KOPT-K1 (cell line): ENCODE data around the gene TRAPPC8.
"Not testable (repeated sequence)": the region's sequence is repeated elsewhere in the genome, so short reads cannot be mapped to it uniquely, and the experiment has no call there.

Experiments used
- H3K27ac ChIP-seq: fragments of 200-600 bp; sonication (generic); 2 replicates; pipeline ENCODE4 v1.5.1; 2016; ENCODE audit warnings: antibody characterized with exemption, mild to moderate bottlenecking, low read depth, low read length; ENCODE audit not compliant: poor library complexity, severe bottlenecking
- H3K36me3 ChIP-seq: fragments of 200-600 bp; sonication (generic); 2 replicates; pipeline ENCODE4 v1.5.1; 2017; ENCODE audit warnings: antibody characterized with exemption, mild to moderate bottlenecking, low read length, moderate library complexity; ENCODE audit not compliant: insufficient read depth
- H3K9me3 ChIP-seq: fragments of 200-600 bp; sonication (generic); 2 replicates; pipeline ENCODE4 v1.5.1; 2017; ENCODE audit warnings: antibody characterized with exemption, low read length, mild to moderate bottlenecking; ENCODE audit not compliant: insufficient read depth, poor library complexity, severe bottlenecking

TRAPPC8 gene

DNA sequence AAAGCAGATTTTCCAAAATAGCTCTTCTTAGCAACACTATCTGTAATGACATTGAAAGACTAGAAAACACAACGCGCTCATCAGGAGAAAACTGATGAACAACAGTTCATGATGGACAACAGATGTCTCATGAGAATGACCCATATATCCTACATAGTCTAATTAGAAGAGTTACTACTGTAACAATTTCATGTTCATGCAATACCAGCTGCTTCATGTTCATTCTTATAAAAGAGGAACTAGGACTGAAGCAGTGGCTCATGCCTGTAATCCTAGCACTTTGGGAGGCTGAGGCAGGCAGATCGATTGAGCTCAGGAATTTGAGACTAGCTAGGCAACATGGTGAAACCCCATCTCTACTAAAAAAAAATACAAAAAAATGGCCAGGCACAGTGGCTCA is 22.7 kb downstream of the TRAPPC8 start:
- no peaks in the 10 kb centered on the region for H3K9me3 ChIP-seq
- H3K27ac ChIP-seq = no peak overlapping the region
- peaks cover 60% of the 10 kb centered on the region for H3K36me3 ChIP-seq

DNA sequence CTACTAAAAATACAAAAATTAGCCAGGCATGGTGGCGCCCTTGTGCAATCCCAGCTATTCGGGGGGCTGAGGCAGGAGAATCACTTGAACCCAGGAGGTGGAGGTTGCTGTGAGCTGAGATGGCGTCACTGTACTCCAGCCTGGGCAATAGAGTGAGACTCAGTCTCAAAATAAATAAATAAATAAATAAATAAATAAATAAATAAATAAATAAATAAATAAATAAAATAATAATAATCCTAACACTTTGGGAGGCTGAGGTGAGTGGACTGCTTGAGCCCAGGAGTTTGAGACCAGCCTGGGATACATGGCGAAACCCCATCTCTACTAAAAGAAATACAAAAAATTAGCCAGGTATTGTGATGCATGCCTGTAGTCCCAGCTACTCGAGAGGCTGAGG is 23.6 kb downstream of the TRAPPC8 start:
- not testable (repeated sequence) for H3K27ac ChIP-seq, H3K9me3 ChIP-seq
- H3K36me3 ChIP-seq = peaks cover 68% of the 10 kb centered on the region

DNA sequence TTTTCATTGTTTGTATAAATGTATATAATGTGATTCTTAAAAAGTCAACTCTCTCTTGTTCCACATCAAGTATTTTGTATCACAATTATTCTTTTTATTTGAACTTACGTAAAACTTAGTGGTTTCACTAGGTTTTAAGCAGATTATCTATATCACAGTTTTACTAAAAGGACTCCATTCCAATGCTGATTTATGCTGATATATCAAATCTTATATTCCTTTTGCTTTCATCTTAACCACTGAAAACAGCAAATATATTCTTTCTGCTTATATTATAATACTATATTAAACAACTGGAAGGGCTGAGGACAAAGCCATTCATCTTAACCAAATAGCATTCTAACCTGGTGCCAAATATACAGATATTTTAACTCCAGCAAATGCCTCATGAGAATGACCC is 24.2 kb downstream of the TRAPPC8 start:
- no peaks in the 10 kb centered on the region for H3K9me3 ChIP-seq
- H3K36me3 ChIP-seq = peaks cover 72% of the 10 kb centered on the region
- H3K27ac ChIP-seq = no peak overlapping the region

DNA sequence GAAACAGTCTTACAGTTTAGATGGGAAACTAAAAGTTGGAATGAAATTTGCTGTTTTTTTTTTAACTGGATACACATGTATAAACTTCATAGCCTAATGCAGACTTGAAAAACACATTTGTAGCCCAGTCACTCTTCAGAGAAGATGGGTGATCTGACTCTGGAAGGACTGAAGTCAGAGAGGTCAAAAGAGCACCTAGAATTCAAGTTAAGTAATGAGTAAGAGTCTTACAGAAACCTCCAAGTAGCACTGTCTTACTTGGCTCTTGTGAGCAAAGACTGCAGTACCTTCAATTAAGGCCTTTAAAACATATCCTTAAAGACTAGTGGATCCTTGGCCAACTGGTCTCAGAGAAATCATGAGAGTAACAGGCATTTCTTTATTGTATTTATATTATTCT is 41.9 kb downstream of the TRAPPC8 start:
- Histone ChIP-seq H3K27ac (no peak overlapping the region), H3K9me3 (no peaks in the 10 kb centered on the region), H3K36me3 (peaks cover 92% of the 10 kb centered on the region)

DNA sequence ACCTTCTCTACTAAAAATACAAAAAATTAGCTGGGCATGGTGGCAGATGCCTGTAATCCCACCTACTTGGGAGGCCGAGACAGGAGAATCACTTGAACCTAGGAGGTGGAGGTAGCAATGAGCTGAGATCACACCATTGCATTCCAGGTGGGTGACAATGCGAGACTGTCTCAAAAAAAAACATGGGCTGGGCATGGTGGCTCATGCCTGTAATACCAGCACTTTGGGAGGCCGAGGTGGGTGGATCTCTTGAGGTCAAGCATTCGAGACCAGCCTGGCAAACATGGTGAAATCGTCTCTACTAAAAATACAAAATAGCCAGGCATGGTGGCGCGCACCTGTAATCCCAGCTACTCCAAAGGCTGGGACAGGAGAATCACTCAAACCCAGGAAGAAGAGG is 43.2 kb downstream of the TRAPPC8 start:
- peaks cover 79% of the 10 kb centered on the region for H3K36me3 ChIP-seq
- not testable (repeated sequence) for H3K27ac ChIP-seq, H3K9me3 ChIP-seq

DNA sequence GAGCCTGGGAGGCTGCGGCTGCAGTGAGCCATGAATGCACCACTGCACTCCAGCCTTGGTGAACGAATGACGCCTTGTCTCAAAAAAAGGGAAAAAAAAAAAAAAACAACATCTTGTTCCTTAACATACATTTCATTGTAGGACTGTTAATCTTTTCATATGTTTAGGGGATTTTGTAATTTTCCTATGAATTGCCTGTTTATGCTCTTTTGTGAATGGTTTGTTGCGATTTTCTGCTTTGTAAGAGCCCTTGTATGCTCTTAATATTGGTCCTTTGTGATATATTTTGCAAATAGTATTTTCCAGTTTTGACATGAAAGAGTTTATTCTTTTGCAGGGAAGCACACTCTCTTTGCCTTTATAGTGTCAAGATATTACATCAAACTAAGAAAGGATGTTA is 50.0 kb downstream of the TRAPPC8 start:
- H3K27ac ChIP-seq = no peak overlapping the region
- no peaks in the 10 kb centered on the region for H3K9me3 ChIP-seq
- H3K36me3 ChIP-seq = peaks cover 59% of the 10 kb centered on the region

DNA sequence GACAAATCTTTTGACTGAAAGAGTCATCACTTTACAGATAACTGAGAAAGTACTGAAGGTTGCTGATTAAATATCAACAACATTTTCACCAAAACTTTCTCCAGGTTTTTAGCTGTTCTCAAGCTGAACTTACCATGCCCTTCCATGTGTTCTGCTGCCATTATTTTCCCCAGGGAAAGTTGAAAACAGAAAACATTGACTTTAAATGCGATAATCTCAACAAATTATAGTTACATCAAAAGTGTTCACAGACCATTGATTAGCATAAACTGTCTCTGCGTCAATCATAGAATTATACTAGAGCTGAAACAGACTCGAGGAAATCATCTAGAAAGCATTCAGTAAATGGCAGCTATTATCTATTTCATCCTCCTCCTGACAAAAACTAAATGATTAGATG is 51.4 kb downstream of the TRAPPC8 start:
- H3K36me3 ChIP-seq = peaks cover 59% of the 10 kb centered on the region
- no peak overlapping the region for H3K27ac ChIP-seq
- no peaks in the 10 kb centered on the region for H3K9me3 ChIP-seq

DNA sequence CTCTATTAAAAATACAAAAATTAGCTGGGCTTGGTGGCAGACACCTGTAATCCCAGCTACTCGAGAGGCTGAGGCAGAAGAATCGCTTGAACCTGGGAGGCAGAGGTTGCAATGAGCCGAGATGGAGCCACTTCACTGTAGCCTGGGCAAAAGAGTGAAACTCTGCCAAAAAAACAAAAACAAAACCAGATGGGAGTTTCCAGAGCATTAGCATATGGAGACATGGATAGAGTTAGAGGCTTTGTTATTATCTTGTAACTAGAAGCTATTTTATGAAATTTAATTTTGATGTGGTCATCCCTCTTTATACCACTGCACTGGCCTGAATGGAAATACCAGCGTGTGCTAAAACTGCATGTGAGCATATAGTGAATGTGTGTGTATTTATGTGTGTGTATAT is 58.9 kb downstream of the TRAPPC8 start:
- Histone ChIP-seq H3K9me3 (peaks cover 24% of the 10 kb centered on the region), H3K36me3 (peaks cover 82% of the 10 kb centered on the region), H3K27ac (no peak overlapping the region)

DNA sequence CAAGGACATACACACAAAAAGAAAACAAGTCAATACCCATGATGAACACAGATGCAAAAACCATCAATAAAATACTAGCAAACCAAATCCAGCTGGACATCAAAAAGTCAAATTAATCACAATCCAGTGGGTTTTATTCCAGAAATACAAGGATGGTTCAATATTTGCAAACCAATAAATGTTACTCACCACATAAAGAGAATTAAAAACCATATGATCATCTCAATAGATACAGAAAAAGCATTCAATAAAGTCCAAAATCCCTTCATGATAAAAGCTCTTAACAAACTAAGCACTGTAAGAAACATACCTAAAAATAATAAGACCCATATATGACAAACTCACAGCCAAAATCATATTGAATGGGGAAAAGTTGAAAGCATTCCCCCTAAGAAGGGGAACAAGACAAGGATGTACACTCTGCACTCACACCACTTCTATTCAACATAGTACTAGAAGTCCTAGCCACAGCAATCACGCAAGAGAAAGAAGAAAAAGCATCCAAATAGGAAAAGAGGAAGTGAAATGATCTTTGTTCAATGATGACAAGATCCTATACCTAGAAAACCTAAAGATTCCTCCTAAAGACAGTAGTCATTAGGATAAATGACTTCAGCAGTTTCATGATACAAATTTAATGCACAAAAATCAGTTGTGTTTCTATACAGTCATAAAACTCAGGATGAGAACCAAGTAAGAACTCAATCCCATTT is 62.6 kb downstream of the TRAPPC8 start:
- Histone ChIP-seq H3K27ac (no peak overlapping the region), H3K36me3 (peaks cover 83% of the 10 kb centered on the region), H3K9me3 (peaks cover 24% of the 10 kb centered on the region)

DNA sequence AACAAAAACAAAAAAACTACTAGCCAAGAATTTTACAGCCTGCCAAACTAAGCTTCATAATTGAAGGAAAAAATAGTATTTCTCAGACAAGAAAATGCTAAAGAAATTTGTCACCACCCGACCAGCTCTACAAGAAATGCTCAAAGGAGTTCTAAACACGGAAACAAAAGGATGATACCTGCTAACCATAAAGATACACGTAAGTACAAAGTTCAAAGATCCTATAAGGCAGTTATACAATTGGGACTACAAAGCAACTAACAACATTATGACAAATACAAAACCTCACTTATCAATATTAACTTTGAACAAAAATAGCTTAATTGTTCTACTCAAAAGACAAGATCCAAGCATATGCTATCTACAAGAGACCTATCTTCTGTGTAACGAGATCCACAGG is 64.6 kb downstream of the TRAPPC8 start:
- Histone ChIP-seq H3K9me3 (peaks cover 24% of the 10 kb centered on the region), H3K27ac (no peak overlapping the region), H3K36me3 (peaks cover 91% of the 10 kb centered on the region)

DNA sequence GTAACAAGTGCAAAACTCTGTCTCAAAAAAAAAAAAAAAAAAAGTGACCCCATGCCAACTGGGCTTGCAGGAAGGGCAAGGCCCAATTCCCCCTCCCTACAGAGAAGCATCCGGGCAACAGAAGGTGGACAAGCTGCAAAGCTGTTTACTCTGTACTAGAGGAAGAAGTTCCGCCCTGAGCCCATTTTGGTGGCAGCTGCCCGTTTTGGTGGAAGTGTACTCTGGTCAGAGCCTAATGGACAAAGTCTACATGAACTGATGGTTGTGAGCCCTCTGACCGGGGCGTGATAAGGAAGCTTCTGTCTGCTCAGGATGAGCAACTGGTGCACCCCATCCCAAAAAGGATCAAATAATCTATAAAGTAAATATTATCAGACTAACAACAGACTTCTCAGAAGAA is 65.0 kb downstream of the TRAPPC8 start:
- H3K9me3 ChIP-seq = peaks cover 24% of the 10 kb centered on the region
- H3K36me3 ChIP-seq = peaks cover 91% of the 10 kb centered on the region
- no peak overlapping the region for H3K27ac ChIP-seq

DNA sequence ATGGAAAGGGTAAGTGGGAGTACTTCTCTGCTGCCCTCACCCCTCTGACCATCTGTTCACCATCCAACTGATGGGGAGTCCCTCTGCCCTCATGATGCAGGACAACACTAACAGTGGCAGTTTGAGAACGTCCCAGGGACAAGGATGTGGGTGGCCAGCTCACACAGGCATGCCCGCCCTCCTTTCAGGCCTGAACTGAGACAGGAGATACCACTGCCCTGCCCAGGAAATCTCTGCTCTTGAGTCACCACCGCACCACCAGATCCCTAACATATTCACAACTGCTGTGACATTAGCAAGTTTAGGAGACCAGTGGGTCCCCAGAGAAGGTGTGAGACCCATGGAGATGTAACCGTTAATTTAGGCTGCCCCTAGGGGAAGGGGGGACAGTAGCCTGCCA is 66.2 kb downstream of the TRAPPC8 start:
- H3K36me3 ChIP-seq = peaks cover 92% of the 10 kb centered on the region
- no peak overlapping the region for H3K27ac ChIP-seq
- peaks cover 18% of the 10 kb centered on the region for H3K9me3 ChIP-seq

DNA sequence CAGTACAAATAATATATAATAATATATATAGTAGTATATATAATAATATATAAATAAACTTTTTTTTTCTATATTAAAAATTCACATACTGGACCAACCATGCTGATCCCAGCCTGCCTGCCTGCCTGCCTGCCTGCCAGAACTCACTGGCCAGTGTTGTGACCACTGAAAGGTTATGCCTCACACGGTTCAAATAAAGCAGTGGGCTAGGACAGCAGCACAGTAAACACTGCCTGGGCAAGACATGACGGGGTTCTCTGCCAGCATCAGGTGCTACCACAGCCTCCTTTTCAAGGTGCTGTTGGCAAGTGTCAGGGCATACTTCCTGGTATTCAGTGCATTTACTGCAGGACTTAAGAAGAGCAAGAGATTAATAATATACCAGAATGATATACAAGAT is 67.6 kb downstream of the TRAPPC8 start:
- Histone ChIP-seq H3K36me3 (peaks cover 84% of the 10 kb centered on the region), H3K9me3 (peaks cover 4% of the 10 kb centered on the region), H3K27ac (no peak overlapping the region)

DNA sequence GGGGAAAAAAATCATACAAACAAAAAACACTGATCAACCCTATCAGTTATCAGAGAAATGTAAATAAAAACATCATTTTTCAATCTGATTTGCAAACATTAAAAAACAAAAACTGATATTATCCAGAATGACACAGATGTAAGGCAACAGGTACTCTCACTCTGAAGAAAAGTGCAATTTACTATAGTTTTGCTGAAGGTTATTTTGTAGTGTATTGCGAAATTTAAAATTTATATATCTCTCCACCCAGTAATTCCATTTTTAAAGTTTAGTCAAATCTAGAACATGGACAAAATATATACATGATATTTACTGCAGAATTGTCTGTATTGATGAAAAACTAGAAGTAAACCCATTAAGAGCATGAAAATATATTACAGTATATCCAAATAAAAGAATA is 79.8 kb downstream of the TRAPPC8 start:
- H3K36me3 ChIP-seq = peaks cover 85% of the 10 kb centered on the region
- H3K9me3 ChIP-seq = no peaks in the 10 kb centered on the region
- no peak overlapping the region for H3K27ac ChIP-seq

DNA sequence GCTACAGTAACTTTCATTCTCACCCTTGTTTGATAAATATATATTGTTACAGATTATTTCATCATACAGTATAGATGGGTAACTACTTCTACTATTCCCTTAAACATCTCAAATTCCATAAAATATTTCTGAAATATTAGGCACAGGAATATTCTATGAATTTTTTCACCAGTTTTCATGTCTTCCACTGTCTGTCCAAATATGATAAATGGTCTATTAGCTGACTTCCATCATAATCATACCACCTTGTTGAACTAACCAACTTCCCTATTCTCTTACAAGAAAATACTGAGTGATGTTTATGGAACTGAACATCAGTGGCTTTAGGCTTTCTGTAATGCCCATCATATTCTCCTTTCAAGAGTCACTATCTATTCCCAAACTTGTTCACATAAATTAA is 82.4 kb downstream of the TRAPPC8 start:
- Histone ChIP-seq H3K27ac (no peak overlapping the region), H3K9me3 (no peaks in the 10 kb centered on the region), H3K36me3 (peaks cover 91% of the 10 kb centered on the region)

DNA sequence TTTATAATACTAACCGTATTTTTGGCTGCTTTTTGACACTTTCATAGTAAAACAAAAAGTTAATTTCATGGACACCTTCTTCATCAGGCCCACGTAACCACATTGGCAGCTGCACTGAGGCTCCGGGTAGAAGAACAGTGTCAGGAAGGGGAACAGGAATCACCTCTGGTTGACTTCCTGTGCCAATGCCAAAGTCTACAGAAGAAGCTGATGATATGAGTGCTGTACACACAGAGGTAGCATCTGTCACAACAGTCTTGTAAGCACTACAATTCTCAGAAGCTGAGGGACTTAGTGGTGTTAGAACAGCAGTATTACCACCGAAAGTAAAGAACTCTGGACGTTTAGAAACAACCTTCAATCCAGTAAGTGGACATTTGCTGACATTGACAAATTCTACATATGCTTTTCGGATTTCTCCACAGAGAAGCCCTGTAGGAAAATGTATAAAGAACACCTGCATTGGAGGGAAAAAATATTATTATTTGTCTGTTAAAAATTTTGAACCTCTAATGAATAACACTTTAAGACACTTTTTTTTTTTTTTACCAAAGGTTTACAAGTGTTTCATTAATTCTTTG is 85.3 kb downstream of the TRAPPC8 start:
- no peaks in the 10 kb centered on the region for H3K9me3 ChIP-seq
- no peak overlapping the region for H3K27ac ChIP-seq
- H3K36me3 ChIP-seq = peaks cover 91% of the 10 kb centered on the region
